CD4-positive, alpha-beta memory T cell (primary cell): ENCODE data around the gene TACC2. TPM values are rescaled to one million over a fixed set of nuclear protein-coding genes. Genes with fewer than 3 reads are reported as not detected.

ENCODE experiments used
- CTCF ChIA-PET: fragments of 350-600 bp; sonication (Branson Sonifier 250); formaldehyde crosslinking; loops from one replicate; lab custom pipeline; 2021; ENCODE audit warnings: inconsistent platforms; ENCODE audit not compliant: partially characterized antibody; lab: Charles Lee
- POLR2A ChIA-PET: fragments of 350-600 bp; sonication (Branson Sonifier 250); formaldehyde crosslinking; loops from one replicate; lab custom pipeline; 2021; ENCODE audit not compliant: partially characterized antibody; lab: Charles Lee
- DNase-seq, 5 donors: peaks; one replicate each; pipeline versions ENCODE4 v3.0.0 to v3.0.0-alpha.2; 2020 to 2022; ENCODE audit warnings: mixed read lengths in 1 of 5
- H3K27ac ChIP-seq: one replicate; pipeline ENCODE4 v1.7.0; 2013; ENCODE audit warnings: low read depth, low read length
- H3K27me3 ChIP-seq: 2 replicates; pipeline ENCODE4 v1.7.0; 2013; ENCODE audit warnings: mild to moderate bottlenecking, low read length, moderate library complexity; ENCODE audit not compliant: insufficient read depth
- H3K36me3 ChIP-seq: 2 replicates; pipeline ENCODE4 v1.7.0; 2013; ENCODE audit warnings: mild to moderate bottlenecking, low read length, moderate library complexity; ENCODE audit not compliant: insufficient read depth
- H3K4me1 ChIP-seq: 2 replicates; pipeline ENCODE4 v1.7.0; 2013; ENCODE audit warnings: mild to moderate bottlenecking, low read length, moderate library complexity; ENCODE audit not compliant: insufficient read depth
- H3K4me3 ChIP-seq, 2 donors: one replicate each; pipeline ENCODE4 v1.7.0; 2013; ENCODE audit warnings: low read length in 2 of 2, mild to moderate bottlenecking in 1 of 2
- H3K9me3 ChIP-seq, 2 donors: one replicate each; pipeline ENCODE4 v1.7.0; 2013; ENCODE audit warnings: low read length in 2 of 2, control low read depth in 1 of 2; ENCODE audit not compliant: control insufficient read depth in 1 of 2
- H3K27ac Mint-ChIP-seq, 7 donors: one replicate each; pipeline ENCODE4 v1.8.0; 2020 to 2021; ENCODE audit warnings: mixed read lengths in 7 of 7, mild to moderate bottlenecking in 6 of 7, inconsistent platforms in 3 of 7, moderate library complexity in 3 of 7
- H3K27me3 Mint-ChIP-seq, 2 donors: one replicate each; pipeline ENCODE4 v1.8.0; 2020 to 2021; ENCODE audit warnings: mixed read lengths in 2 of 2
- H3K36me3 Mint-ChIP-seq, 2 donors: one replicate each; pipeline ENCODE4 v1.8.0; 2020 to 2021; ENCODE audit warnings: mixed read lengths in 2 of 2, inconsistent platforms in 1 of 2, mild to moderate bottlenecking in 1 of 2
- H3K4me1 Mint-ChIP-seq, 4 donors: one replicate each; pipeline ENCODE4 v1.8.0; 2020 to 2021; ENCODE audit warnings: mixed read lengths in 4 of 4, mild to moderate bottlenecking in 1 of 4
- H3K4me3 Mint-ChIP-seq, 8 donors: one replicate each; pipeline ENCODE4 v1.8.0; 2020 to 2021; ENCODE audit warnings: mixed read lengths in 8 of 8, mild to moderate bottlenecking in 7 of 8, moderate library complexity in 6 of 8, inconsistent platforms in 3 of 8
- H3K9me3 Mint-ChIP-seq, 8 donors: one replicate each; pipeline ENCODE4 v1.8.0; 2020 to 2021; ENCODE audit warnings: mixed read lengths in 8 of 8, mild to moderate bottlenecking in 5 of 8, inconsistent platforms in 3 of 8, moderate library complexity in 1 of 8
- intact Hi-C: fragments of 100-400 bp; cut with micrococcal nuclease; formaldehyde crosslinking; loops from one replicate; pipeline ENCODE4 v1.15.1; 2023
- polyA plus RNA-seq, 2 donors: library from polyadenylated mRNA; unstranded; fragments of 300-500 nt; fragmentation: Illumina TruSeq; gene quantifications; one replicate each; pipeline ENCODE4 v1.2.3, GENCODE V29; 2021
- total RNA-seq, 2 experiments: library from RNA; stranded (reverse); gene quantifications; one replicate each; pipeline ENCODE4 v1.2.3, GENCODE V29; 2021

TACC2 gene
- total and polyA plus RNA-seq, 4 experiments from 2014 or later, result not detected

GRCh38 chr10:122233857-122234348 lies 244.9 kb downstream of the TACC2 start:
- intact Hi-C loops, result no loop called here
- CTCF ChIA-PET, result no interaction called here
- H3K9me3 Mint-ChIP-seq, result no peaks in the 10 kb centered on the region

GRCh38 chr10:122234416-122234815 lies 245.5 kb downstream of the TACC2 start:
- intact Hi-C loops, result no loop called here
- Mint-ChIP-seq H3K36me3 (no peaks in the 10 kb centered on the region), H3K4me1 (no peaks in the 10 kb centered on the region), H3K27me3 (peaks cover 2 to 3% of the 10 kb centered on the region in 2 donors), H3K4me3 (no peak overlapping the region), H3K27ac (no peak overlapping the region), H3K9me3 (peaks cover 0 to under 1% (median 0%) of the 10 kb centered on the region in 8 donors)
- POLR2A ChIA-PET, result no interaction called here
- Histone ChIP-seq H3K4me3 (no peak overlapping the region), H3K27me3 (no peaks in the 10 kb centered on the region), H3K27ac (no peak overlapping the region), H3K4me1 (no peaks in the 10 kb centered on the region), H3K36me3 (no peaks in the 10 kb centered on the region), H3K9me3 (no peaks in the 10 kb centered on the region)
- DNase-seq, result no peak
- CTCF ChIA-PET, result no interaction called here

More at GRCh38 chr10:122233857-122234348, 244.9 kb downstream of the TACC2 start:
- no peaks in the 10 kb centered on the region for H3K4me1 Mint-ChIP-seq
- POLR2A ChIA-PET, result no interaction called here
- no peaks in the 10 kb centered on the region for H3K4me1 ChIP-seq
- H3K27ac ChIP-seq, result no peak overlapping the region
- H3K4me3 ChIP-seq, result no peak overlapping the region
- H3K27me3 Mint-ChIP-seq, result peaks cover 2 to 3% of the 10 kb centered on the region in 2 donors
- DNase-seq, result no peak
- H3K4me3 Mint-ChIP-seq, result no peak overlapping the region
- no peak overlapping the region for H3K27ac Mint-ChIP-seq
- H3K36me3 Mint-ChIP-seq, result no peaks in the 10 kb centered on the region
- no peaks in the 10 kb centered on the region for H3K36me3 ChIP-seq
- no peaks in the 10 kb centered on the region for H3K27me3 ChIP-seq
- H3K9me3 ChIP-seq, result no peaks in the 10 kb centered on the region

GRCh38 chr10:122236690-122237306 lies 247.8 kb downstream of the TACC2 start:
- ChIA-PET POLR2A (no interaction called here), CTCF (no interaction called here)
- H3K4me3 ChIP-seq, result no peak overlapping the region
- Mint-ChIP-seq H3K36me3 (no peaks in the 10 kb centered on the region), H3K27me3 (peaks cover 0 to 5% of the 10 kb centered on the region in 2 donors), H3K4me3 (no peak overlapping the region), H3K4me1 (no peaks in the 10 kb centered on the region), H3K9me3 (peaks cover 0 to 1% (median 0%) of the 10 kb centered on the region in 8 donors), H3K27ac (no peak overlapping the region)
- no peaks in the 10 kb centered on the region for H3K36me3 ChIP-seq
- no peaks in the 10 kb centered on the region for H3K4me1 ChIP-seq
- H3K27me3 ChIP-seq, result no peaks in the 10 kb centered on the region
- no peaks in the 10 kb centered on the region for H3K9me3 ChIP-seq
- intact Hi-C loops, result no loop called here
- no peak overlapping the region for H3K27ac ChIP-seq
- DNase-seq, result no peak

- H3K27me3 Mint-ChIP-seq, result peaks cover 0 to 5% of the 10 kb centered on the region in 2 donors
- H3K27me3 ChIP-seq, result no peaks in the 10 kb centered on the region
- H3K4me3 ChIP-seq, result no peak overlapping the region
- CTCF ChIA-PET, result no interaction called here
- POLR2A ChIA-PET, result no interaction called here
- H3K4me1 ChIP-seq, result no peaks in the 10 kb centered on the region
- no peak for DNase-seq
- peaks cover 0 to 1% (median 0%) of the 10 kb centered on the region in 8 donors for H3K9me3 Mint-ChIP-seq
- H3K4me3 Mint-ChIP-seq, result no peak overlapping the region
- no peaks in the 10 kb centered on the region for H3K36me3 Mint-ChIP-seq
- no peak overlapping the region for H3K27ac ChIP-seq
- H3K9me3 ChIP-seq, result no peaks in the 10 kb centered on the region
- H3K36me3 ChIP-seq, result no peaks in the 10 kb centered on the region
- no peaks in the 10 kb centered on the region for H3K4me1 Mint-ChIP-seq
- intact Hi-C loops, result no loop called here
- no peak overlapping the region for H3K27ac Mint-ChIP-seq
Measured at GRCh38 chr10:122237331-122237990, 248.5 kb downstream of the TACC2 start.

- DNase-seq, result no peak
- H3K4me1 Mint-ChIP-seq, result no peaks in the 10 kb centered on the region
- intact Hi-C loops, result no loop called here
- H3K27ac Mint-ChIP-seq, result no peak overlapping the region
- peaks cover 0 to 3% of the 10 kb centered on the region in 2 donors for H3K27me3 Mint-ChIP-seq
- H3K36me3 ChIP-seq, result no peaks in the 10 kb centered on the region
- no peaks in the 10 kb centered on the region for H3K4me1 ChIP-seq
- ChIA-PET POLR2A (no interaction called here), CTCF (no interaction called here)
- H3K36me3 Mint-ChIP-seq, result no peaks in the 10 kb centered on the region
- H3K27ac ChIP-seq, result no peak overlapping the region
- no peaks in the 10 kb centered on the region for H3K9me3 ChIP-seq
- H3K4me3 Mint-ChIP-seq, result no peak overlapping the region
- H3K9me3 Mint-ChIP-seq, result peaks cover 0 to 1% (median 0%) of the 10 kb centered on the region in 8 donors
- no peak overlapping the region for H3K4me3 ChIP-seq
- no peaks in the 10 kb centered on the region for H3K27me3 ChIP-seq
Measured at GRCh38 chr10:122239578-122240257, 250.8 kb downstream of the TACC2 start.

- H3K9me3 Mint-ChIP-seq, result peaks cover 0 to 1% (median 0%) of the 10 kb centered on the region in 8 donors
- no peaks in the 10 kb centered on the region for H3K36me3 Mint-ChIP-seq
- no peak for DNase-seq
- no peak overlapping the region for H3K4me3 Mint-ChIP-seq
- Histone ChIP-seq H3K4me3 (no peak overlapping the region), H3K27ac (no peak overlapping the region), H3K9me3 (no peaks in the 10 kb centered on the region), H3K27me3 (no peaks in the 10 kb centered on the region), H3K36me3 (no peaks in the 10 kb centered on the region), H3K4me1 (no peaks in the 10 kb centered on the region)
- intact Hi-C loops, result no loop called here
- no peaks in the 10 kb centered on the region for H3K4me1 Mint-ChIP-seq
- ChIA-PET POLR2A (no interaction called here), CTCF (no interaction called here)
- peaks cover 0 to 3% of the 10 kb centered on the region in 2 donors for H3K27me3 Mint-ChIP-seq
- no peak overlapping the region for H3K27ac Mint-ChIP-seq
Measured at GRCh38 chr10:122240401-122240800, 251.4 kb downstream of the TACC2 start.

GRCh38 chr10:122241836-122242235 lies 252.9 kb downstream of the TACC2 start:
- Mint-ChIP-seq H3K9me3 (peaks cover 0 to 1% (median 0%) of the 10 kb centered on the region in 8 donors), H3K27me3 (peaks cover 0 to 3% of the 10 kb centered on the region in 2 donors), H3K36me3 (no peaks in the 10 kb centered on the region), H3K27ac (no peak overlapping the region), H3K4me3 (no peak overlapping the region), H3K4me1 (no peaks in the 10 kb centered on the region)
- Histone ChIP-seq H3K27me3 (no peaks in the 10 kb centered on the region), H3K4me1 (no peaks in the 10 kb centered on the region), H3K27ac (no peak overlapping the region), H3K9me3 (no peaks in the 10 kb centered on the region), H3K36me3 (no peaks in the 10 kb centered on the region), H3K4me3 (no peak overlapping the region)
- ChIA-PET POLR2A (no interaction called here), CTCF (no interaction called here)
- intact Hi-C loops, result no loop called here
- no peak for DNase-seq
